Measurements from ENCODE around the gene ARHGAP28.

- no peak for TF ChIP-seq PRDM15 (CRISPR knock-in tag; IDR thresholded peaks at IDR 0.05)
- no peak for TF ChIP-seq ZNF18 (CRISPR knock-in tag; IDR thresholded peaks at IDR 0.05; ENCODE audit: insufficient replicate concordance)
- no peak for TF ChIP-seq ZBTB40 (IDR thresholded peaks at IDR 0.05)
- TF ChIP-seq ZBTB40 (CRISPR knock-in tag; IDR thresholded peaks at IDR 0.05): no peak
- no peak for TF ChIP-seq PATZ1 (CRISPR knock-in tag; IDR thresholded peaks at IDR 0.05)
- TF ChIP-seq HNRNPK (IDR thresholded peaks at IDR 0.05; ENCODE audit: low read depth, low read length, poor library complexity, severe bottlenecking): no peak
Measured at GRCh38 chr18:6820314-6820713, 90.8 kb downstream of the ARHGAP28 start.

All from HepG2 (cell line).